DOHH2 (cell line): Measurements from ENCODE around the gene MAML2.

Experiments
- EZH2phosphoT487 ChIP-seq: fragments of 200-600 bp; sonication (generic); IDR thresholded peaks from 2 replicates; pipeline ENCODE4 v1.6.1; 2017; ENCODE audit warnings: borderline replicate concordance, mild to moderate bottlenecking, antibody characterized with exemption, low read length, moderate library complexity, mixed read lengths
- TF ChIP-seq, protein P1 (sequence below): fragments of 200-600 bp; sonication (generic); IDR thresholded peaks from one replicate; pipeline ENCODE4 v1.5.1; 2014; ENCODE audit warnings: antibody characterized with exemption, mild to moderate bottlenecking, low read depth, low read length; ENCODE audit not compliant: poor library complexity, severe bottlenecking

DNA sequence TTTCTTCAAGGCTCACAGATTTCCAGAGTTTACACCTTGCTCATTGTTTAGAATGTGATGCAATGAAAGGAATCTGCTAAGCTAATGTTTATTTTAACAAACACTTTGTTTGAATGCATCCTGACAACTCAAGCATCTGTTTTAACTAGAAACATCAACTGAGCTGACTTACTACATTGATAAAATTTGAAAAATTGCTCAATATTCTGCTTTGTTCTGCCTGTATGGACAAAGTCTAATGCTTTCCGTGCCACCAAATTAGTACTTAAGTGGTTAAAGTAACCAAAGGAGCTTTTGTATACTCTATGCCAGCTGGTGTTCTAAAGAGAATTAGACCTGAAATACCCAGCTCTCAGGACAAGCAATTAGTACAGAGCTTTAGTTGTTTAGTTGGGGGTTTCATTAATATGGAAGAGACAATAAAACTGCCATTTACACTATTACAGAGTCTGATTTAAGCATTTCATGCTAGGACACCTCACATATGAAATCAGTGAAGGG is 105.2 kb downstream of the MAML2 start:
- TF ChIP-seq, protein P1, sequence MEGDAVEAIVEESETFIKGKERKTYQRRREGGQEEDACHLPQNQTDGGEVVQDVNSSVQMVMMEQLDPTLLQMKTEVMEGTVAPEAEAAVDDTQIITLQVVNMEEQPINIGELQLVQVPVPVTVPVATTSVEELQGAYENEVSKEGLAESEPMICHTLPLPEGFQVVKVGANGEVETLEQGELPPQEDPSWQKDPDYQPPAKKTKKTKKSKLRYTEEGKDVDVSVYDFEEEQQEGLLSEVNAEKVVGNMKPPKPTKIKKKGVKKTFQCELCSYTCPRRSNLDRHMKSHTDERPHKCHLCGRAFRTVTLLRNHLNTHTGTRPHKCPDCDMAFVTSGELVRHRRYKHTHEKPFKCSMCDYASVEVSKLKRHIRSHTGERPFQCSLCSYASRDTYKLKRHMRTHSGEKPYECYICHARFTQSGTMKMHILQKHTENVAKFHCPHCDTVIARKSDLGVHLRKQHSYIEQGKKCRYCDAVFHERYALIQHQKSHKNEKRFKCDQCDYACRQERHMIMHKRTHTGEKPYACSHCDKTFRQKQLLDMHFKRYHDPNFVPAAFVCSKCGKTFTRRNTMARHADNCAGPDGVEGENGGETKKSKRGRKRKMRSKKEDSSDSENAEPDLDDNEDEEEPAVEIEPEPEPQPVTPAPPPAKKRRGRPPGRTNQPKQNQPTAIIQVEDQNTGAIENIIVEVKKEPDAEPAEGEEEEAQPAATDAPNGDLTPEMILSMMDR = no peak
- TF ChIP-seq EZH2phosphoT487 = no peak
